Astrocyte (in vitro differentiated cells and primary cell): ENCODE measurements around the gene RHOC.

Source experiments
- CTCF ChIP-seq: IDR thresholded peaks from 2 replicates; pipeline ENCODE4 v1.5.1; 2011; ENCODE audit warnings: low read depth, mild to moderate bottlenecking, inconsistent platforms, low read length, moderate library complexity; ENCODE audit not compliant: insufficient read depth
- EZH2 ChIP-seq: IDR thresholded peaks from 2 replicates; pipeline ENCODE4 v1.6.1; 2012; ENCODE audit warnings: mild to moderate bottlenecking, low read length, inconsistent platforms; ENCODE audit not compliant: insufficient read depth

GRCh38 chr1:112701227-112702066 lies 5.5 kb downstream of the RHOC start:
- TF ChIP-seq CTCF (no peak), EZH2 (no peak)
